Measurements from ENCODE around the gene FMN2. TPM values are rescaled to one million over a fixed set of nuclear protein-coding genes. Genes with fewer than 3 reads are reported as not detected.

The FMN2 gene
- total RNA-seq, 1 experiment from 2014 or later, result 5.3 TPM

- intact Hi-C loops (cut with micrococcal nuclease), result no loop called here
- H3K36me3 Mint-ChIP-seq (ENCODE audit: insufficient read depth, unreplicated experiment), result no peaks in the 10 kb centered on the region
- H3K4me1 Mint-ChIP-seq (ENCODE audit: insufficient read depth, unreplicated experiment), result no peaks in the 10 kb centered on the region
- ChIA-PET POLR2A (no interaction called here), CTCF (interaction anchor here (1.0 to 9.0 kb wide), 3 partner anchors 11 to 406 kb away, joined by 6 to 91 read pairs (median 80); no protein-coding TSS in a partner anchor)
- BruUV-seq (replicated peaks), result no TSS peak
- TF ChIP-seq CTCF (IDR thresholded peaks at IDR 0.05; ENCODE audit: unreplicated experiment), result no peak
- no peak for DNase-seq (ENCODE audit: unreplicated experiment)
- no peak overlapping the region for H3K27ac Mint-ChIP-seq (ENCODE audit: low read depth, unreplicated experiment)
- H3K4me3 Mint-ChIP-seq (ENCODE audit: unreplicated experiment), result no peak overlapping the region
- H3K27me3 Mint-ChIP-seq (ENCODE audit: insufficient read depth, unreplicated experiment), result no peaks in the 10 kb centered on the region
- peaks cover 10% of the 10 kb centered on the region for H3K9me3 Mint-ChIP-seq (ENCODE audit: unreplicated experiment)
These were observed 110.2 kb downstream of the FMN2 start for GRCh38 chr1:240201931-240202330.

- H3K4me1 Mint-ChIP-seq (ENCODE audit: insufficient read depth, unreplicated experiment), result peaks cover 5% of the 10 kb centered on the region
- DNase-seq (ENCODE audit: unreplicated experiment), result no peak
- peaks cover 1% of the 10 kb centered on the region for H3K9me3 Mint-ChIP-seq (ENCODE audit: unreplicated experiment)
- no peak for TF ChIP-seq CTCF (IDR thresholded peaks at IDR 0.05; ENCODE audit: unreplicated experiment)
- H3K36me3 Mint-ChIP-seq (ENCODE audit: insufficient read depth, unreplicated experiment), result no peaks in the 10 kb centered on the region
- no peak overlapping the region for H3K4me3 Mint-ChIP-seq (ENCODE audit: unreplicated experiment)
- no peak overlapping the region for H3K27ac Mint-ChIP-seq (ENCODE audit: low read depth, unreplicated experiment)
- POLR2A ChIA-PET, result interaction anchor here (0.7 kb wide), 1 partner anchor 478 kb away, joined by 3 read pairs; no protein-coding TSS in a partner anchor
- H3K27me3 Mint-ChIP-seq (ENCODE audit: insufficient read depth, unreplicated experiment), result no peaks in the 10 kb centered on the region
- intact Hi-C loops (cut with micrococcal nuclease), result no loop called here
- no TSS peak for BruUV-seq (replicated peaks)
- CTCF ChIA-PET, result interaction anchor here (0.8 to 1.2 kb wide), 3 partner anchors 9 to 18 kb away, joined by 3 to 10 read pairs (median 4); no protein-coding TSS in a partner anchor
These were observed 115.5 kb downstream of the FMN2 start for GRCh38 chr1:240207073-240207709.

- peak; percentile 25 for DNase-seq (ENCODE audit: unreplicated experiment)
- intact Hi-C loops (cut with micrococcal nuclease), result no loop called here
- CTCF ChIA-PET, result no interaction called here
- Mint-ChIP-seq H3K36me3 (ENCODE audit: insufficient read depth, unreplicated experiment) (no peaks in the 10 kb centered on the region), H3K27ac (ENCODE audit: low read depth, unreplicated experiment) (no peak overlapping the region), H3K9me3 (ENCODE audit: unreplicated experiment) (no peaks in the 10 kb centered on the region), H3K27me3 (ENCODE audit: insufficient read depth, unreplicated experiment) (no peaks in the 10 kb centered on the region), H3K4me3 (ENCODE audit: unreplicated experiment) (no peak overlapping the region), H3K4me1 (ENCODE audit: insufficient read depth, unreplicated experiment) (peaks cover 5% of the 10 kb centered on the region)
- POLR2A ChIA-PET, result no interaction called here
- TF ChIP-seq CTCF (IDR thresholded peaks at IDR 0.05; ENCODE audit: unreplicated experiment), result no peak
- BruUV-seq (replicated peaks), result no TSS peak
These were observed 118.3 kb downstream of the FMN2 start for GRCh38 chr1:240210026-240210425.

- H3K4me3 Mint-ChIP-seq (ENCODE audit: unreplicated experiment), result no peak overlapping the region
- no peaks in the 10 kb centered on the region for H3K27me3 Mint-ChIP-seq (ENCODE audit: insufficient read depth, unreplicated experiment)
- no peaks in the 10 kb centered on the region for H3K36me3 Mint-ChIP-seq (ENCODE audit: insufficient read depth, unreplicated experiment)
- no peak overlapping the region for H3K27ac Mint-ChIP-seq (ENCODE audit: low read depth, unreplicated experiment)
- ChIA-PET POLR2A (interaction anchor here (1.4 kb wide), 1 partner anchor 12 kb away, joined by 3 read pairs; no protein-coding TSS in a partner anchor), CTCF (interaction anchor here (0.6 to 2.5 kb wide), 4 partner anchors 24 to 1081 kb away, joined by 3 to 9 read pairs (median 4); no protein-coding TSS in a partner anchor)
- H3K4me1 Mint-ChIP-seq (ENCODE audit: insufficient read depth, unreplicated experiment), result peaks cover 5% of the 10 kb centered on the region
- BruUV-seq (replicated peaks), result no TSS peak
- intact Hi-C loops (cut with micrococcal nuclease), result no loop called here
- no peaks in the 10 kb centered on the region for H3K9me3 Mint-ChIP-seq (ENCODE audit: unreplicated experiment)
- TF ChIP-seq CTCF (IDR thresholded peaks at IDR 0.05; ENCODE audit: unreplicated experiment), result no peak
- DNase-seq (ENCODE audit: unreplicated experiment), result peak; percentile 30
These were observed 120.9 kb downstream of the FMN2 start for GRCh38 chr1:240212556-240212955.
